IMR-90 (cell line): ENCODE results near the gene IGFBP6. TPM values are rescaled to one million over a fixed set of nuclear protein-coding genes. Genes with fewer than 3 reads are reported as not detected.

Source experiments
- ATAC-seq: fragments of 200-7000 bp; cut with Tn5 transposase; 2 replicates; pipeline ENCODE4 v1.9.1; 2020; ENCODE audit warnings: low read depth, mild to moderate bottlenecking, moderate library complexity
- BruUV-seq: library from RNA; stranded (reverse); fragments of 400-500 nt; replicated peaks from 2 replicates; lab custom pipeline; 2021; lab: Mats Ljungman, UMichigan
- CTCF ChIA-PET: fragments of 300-600 bp; formaldehyde crosslinking; extraction: SDS; loops from one replicate; lab custom pipeline; 2021; ENCODE audit warnings: antibody characterized with exemption; lab: Yijun Ruan, JAX
- POLR2A ChIA-PET: fragments of 300-600 bp; sonication (Branson Sonifier 250); formaldehyde crosslinking; loops from one replicate; lab custom pipeline; 2022; ENCODE audit warnings: antibody characterized with exemption; ENCODE audit not compliant: unreplicated experiment; lab: Charles Lee
- DNase-seq: peaks from one replicate; pipeline ENCODE4 v3.0.0; 2013
- H2AFZ ChIP-seq: replicated peaks from 2 replicates; pipeline ENCODE3; 2013; ENCODE audit warnings: low read length, mild to moderate bottlenecking; ENCODE audit not compliant: poor library complexity
- H2AK5ac ChIP-seq: 2 replicates; pipeline ENCODE4 v1.6.1; 2013; ENCODE audit warnings: low read depth, low read length, inconsistent platforms
- H2AK9ac ChIP-seq: replicated peaks from 2 replicates; pipeline ENCODE3; 2013; ENCODE audit warnings: mild to moderate bottlenecking, low read depth, low read length, moderate library complexity; ENCODE audit not compliant: poor library complexity
- H2BK120ac ChIP-seq: 2 replicates; pipeline ENCODE4 v1.6.1; 2013; ENCODE audit warnings: low read depth, low read length, inconsistent platforms
- H2BK15ac ChIP-seq: 3 replicates; pipeline ENCODE4 v1.6.1; 2013; ENCODE audit warnings: low read depth, low read length, inconsistent platforms
- H2BK20ac ChIP-seq: 2 replicates; pipeline ENCODE4 v1.6.1; 2013; ENCODE audit warnings: low read depth, mild to moderate bottlenecking, inconsistent platforms, low read length, moderate library complexity
- H2BK5ac ChIP-seq: 2 replicates; pipeline ENCODE4 v1.6.1; 2013; ENCODE audit warnings: mild to moderate bottlenecking, low read depth, low read length, inconsistent platforms; ENCODE audit not compliant: poor library complexity, severe bottlenecking
- H3K14ac ChIP-seq: replicated peaks from 2 replicates; pipeline ENCODE4 v1.6.1; 2013; ENCODE audit warnings: low read depth, low read length, inconsistent platforms
- H3K18ac ChIP-seq: 2 replicates; pipeline ENCODE4 v1.6.1; 2013; ENCODE audit warnings: low read depth, low read length, control low read depth
- H3K23ac ChIP-seq: 2 replicates; pipeline ENCODE4 v1.6.1; 2013; ENCODE audit warnings: low read depth, low read length, inconsistent platforms
- H3K27ac ChIP-seq: 2 replicates; pipeline ENCODE4 v1.5.1; 2013; ENCODE audit warnings: mild to moderate bottlenecking, control low read depth, low read length; ENCODE audit not compliant: insufficient read depth
- H3K27me3 ChIP-seq: 2 replicates; pipeline ENCODE4 v1.6.1; 2013; ENCODE audit warnings: low read length; ENCODE audit not compliant: control insufficient read depth, insufficient read depth
- H3K36me3 ChIP-seq: 2 replicates; pipeline ENCODE4 v1.6.1; 2013; ENCODE audit warnings: low read length, mixed read lengths; ENCODE audit not compliant: control insufficient read depth, insufficient read depth
- H3K4ac ChIP-seq: 2 replicates; pipeline ENCODE4 v1.6.1; 2013; ENCODE audit warnings: low read depth, low read length, inconsistent platforms
- H3K4me1 ChIP-seq: 2 replicates; pipeline ENCODE4 v1.6.1; 2013; ENCODE audit warnings: low read length, mixed read lengths; ENCODE audit not compliant: control insufficient read depth, insufficient read depth
- H3K4me2 ChIP-seq: 2 replicates; pipeline ENCODE4 v1.6.1; 2013; ENCODE audit warnings: low read depth, mild to moderate bottlenecking, control low read depth, low read length, moderate library complexity
- H3K4me3 ChIP-seq: 2 replicates; pipeline ENCODE4 v1.5.1; 2013; ENCODE audit warnings: low read depth, mild to moderate bottlenecking, control low read depth, low read length, moderate library complexity; ENCODE audit not compliant: insufficient read depth
- H3K56ac ChIP-seq: 2 replicates; pipeline ENCODE4 v1.6.1; 2013; ENCODE audit warnings: low read length, inconsistent platforms; ENCODE audit not compliant: insufficient read depth; ENCODE audit errors: extremely low read depth
- H3K79me1 ChIP-seq, 2 experiments: 2 replicates each; pipeline ENCODE4 v1.6.1; 2013; ENCODE audit warnings: low read length in 2 of 2, inconsistent platforms in 1 of 2, low read depth in 1 of 2
- H3K9ac ChIP-seq: 2 replicates; pipeline ENCODE4 v1.6.1; 2013; ENCODE audit warnings: low read depth, low read length, control low read depth
- H3K9me1 ChIP-seq: 2 replicates; pipeline ENCODE4 v1.6.1; 2013; ENCODE audit warnings: low read length, inconsistent platforms; ENCODE audit not compliant: insufficient read depth
- H3K9me3 ChIP-seq: 2 replicates; pipeline ENCODE4 v1.6.1; 2013; ENCODE audit warnings: low read length; ENCODE audit not compliant: control insufficient read depth, insufficient read depth
- H4K20me1 ChIP-seq: 2 replicates; pipeline ENCODE4 v1.6.1; 2013; ENCODE audit warnings: low read length, inconsistent platforms; ENCODE audit not compliant: insufficient read depth
- H4K5ac ChIP-seq: 2 replicates; pipeline ENCODE4 v1.6.1; 2013; ENCODE audit warnings: mild to moderate bottlenecking, low read depth, low read length, control low read depth
- H4K8ac ChIP-seq, 2 experiments: 2 replicates each; pipeline ENCODE4 v1.6.1; 2013; ENCODE audit warnings: low read depth in 2 of 2, low read length in 2 of 2, control low read depth in 1 of 2, inconsistent platforms in 1 of 2
- H4K91ac ChIP-seq: 2 replicates; pipeline ENCODE4 v1.6.1; 2013; ENCODE audit warnings: low read depth, low read length, inconsistent platforms; ENCODE audit not compliant: insufficient read depth
- BHLHE40 ChIP-seq: fragments of 150-350 bp; IDR thresholded peaks from 2 replicates; pipeline ENCODE4 v1.6.1; 2016; ENCODE audit warnings: mild to moderate bottlenecking, low read depth, low read length
- WGBS, 2 experiments: methylation state at CpG; one replicate each; pipeline versions ENCODE4 v1.1.5 to v1.1.7; 2013; ENCODE audit warnings: missing lambda C conversion rate in 2 of 2; ENCODE audit not compliant: insufficient read length in 1 of 2; ENCODE audit errors: extremely low coverage in 2 of 2; 5-methylcytosine and 5-hydroxymethylcytosine counted together
- dilution Hi-C: fragments of 300-500 bp; cut with HindIII; formaldehyde crosslinking; loops from one replicate; pipeline ENCODE4 v1.14.3; 2018; ENCODE audit warnings: low sequenced_read_pairs; ENCODE audit not compliant: unreplicated experiment
- in situ Hi-C: fragments of 300-500 bp; cut with MboI; formaldehyde crosslinking; loops from 3 replicates; pipeline ENCODE4 v1.14.3; 2019; ENCODE audit warnings: low sequenced_read_pairs, inconsistent platforms, mixed read lengths
- intact Hi-C: fragments of 100-400 bp; cut with micrococcal nuclease; formaldehyde crosslinking; loops from 2 replicates; pipeline ENCODE4 v1.10.0; 2022
- polyA plus RNA-seq, 3 experiments: library from polyadenylated mRNA; depleted of rRNA; stranded (reverse); fragments of >200 nt; gene quantifications; 2 replicates each; pipeline ENCODE4 v1.2.3, GENCODE V29; 2012; ENCODE audit warnings: low replicate concordance in 1 of 3
- total RNA-seq: library from RNA; depleted of rRNA; stranded (reverse); fragments of >200 nt; gene quantifications from 2 replicates; pipeline ENCODE4 v1.2.3, GENCODE V29; 2012
- TF ChIP-seq, protein P1 (sequence below): fragments of 150-350 bp; IDR thresholded peaks from 2 replicates; pipeline ENCODE4 v1.6.1; 2016; ENCODE audit warnings: low read depth, mild to moderate bottlenecking, low read length, moderate library complexity, borderline replicate concordance

IGFBP6 gene
- total and polyA plus RNA-seq, 2 of the 4 experiments (the other 2 are of a cell fraction), result 124 to 337 TPM

GRCh38 chr12:53070877-53071492 lies 26.5 kb upstream of the IGFBP6 start:
- ChIA-PET POLR2A (interaction anchor here (1.1 kb wide), 1 partner anchor 8 kb away, joined by 3 read pairs; no protein-coding TSS in a partner anchor), CTCF (interaction anchor here (1.2 kb wide), 1 partner anchor 28 kb away, joined by 5 read pairs; no protein-coding TSS in a partner anchor)
- no TSS peak for BruUV-seq
- H3K14ac ChIP-seq, result peak overlapping the region; percentile 78
- no peak overlapping the region for H3K4me2 ChIP-seq
- H2BK120ac ChIP-seq, result peak overlapping the region; percentile 53; the same call in 1 of the 2 replicates
- DNase-seq (no peak), ATAC-seq (peak; percentile 12; the same call in 1 of the 2 replicates)
- no peak overlapping the region for H3K9ac ChIP-seq
- H3K27me3 ChIP-seq, result no peaks in the 10 kb centered on the region
- H3K23ac ChIP-seq, result peak overlapping the region; percentile 15; the same call in 1 of the 2 replicates
- H3K56ac ChIP-seq, result no peak overlapping the region
- H4K91ac ChIP-seq, result peak overlapping the region; percentile 47; the same call in 1 of the 2 replicates
- 83% methylated on average over 1 of the region's 7 CpGs; no CpG with 5 or more reads in 1 of the 2 experiments for WGBS, 2 experiments
- peak overlapping the region; percentile 68 for H3K4ac ChIP-seq
- H2BK20ac ChIP-seq, result 0 out of 2 replicates have a peak overlapping the region, but pooled peaks have one; percentile 18
- no peak overlapping the region; the same call in 1 of the 2 replicates for H3K27ac ChIP-seq
- intact Hi-C loops (no loop called here), in situ Hi-C loops (no loop called here), dilution Hi-C loops (no loop called here)
- H2AK9ac ChIP-seq, result peak overlapping the region; percentile 84
- TF ChIP-seq BHLHE40, result peak; percentile 82
- TF ChIP-seq, protein P1, sequence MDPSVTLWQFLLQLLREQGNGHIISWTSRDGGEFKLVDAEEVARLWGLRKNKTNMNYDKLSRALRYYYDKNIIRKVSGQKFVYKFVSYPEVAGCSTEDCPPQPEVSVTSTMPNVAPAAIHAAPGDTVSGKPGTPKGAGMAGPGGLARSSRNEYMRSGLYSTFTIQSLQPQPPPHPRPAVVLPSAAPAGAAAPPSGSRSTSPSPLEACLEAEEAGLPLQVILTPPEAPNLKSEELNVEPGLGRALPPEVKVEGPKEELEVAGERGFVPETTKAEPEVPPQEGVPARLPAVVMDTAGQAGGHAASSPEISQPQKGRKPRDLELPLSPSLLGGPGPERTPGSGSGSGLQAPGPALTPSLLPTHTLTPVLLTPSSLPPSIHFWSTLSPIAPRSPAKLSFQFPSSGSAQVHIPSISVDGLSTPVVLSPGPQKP, result no peak
- peak overlapping the region; percentile 29 for H2AFZ ChIP-seq
- H4K8ac ChIP-seq, result peak overlapping the region in 1 of 2 experiments; percentile 40; a peak in 1 of 4 replicates
- no peaks in the 10 kb centered on the region for H3K9me3 ChIP-seq
- peak overlapping the region; percentile 83; the same call in 1 of the 2 replicates for H2AK5ac ChIP-seq
- H3K79me1 ChIP-seq, result peaks cover 17 to 63% of the 10 kb centered on the region in 2 experiments; a peak in 3 of 4 replicates
- H4K20me1 ChIP-seq, result no peaks in the 10 kb centered on the region
- H4K5ac ChIP-seq, result no peak overlapping the region; the same call in 1 of the 2 replicates
- no peak overlapping the region for H3K18ac ChIP-seq
- H2BK15ac ChIP-seq, result peak overlapping the region; percentile 49; the same call in 1 of the 3 replicates
- H2BK5ac ChIP-seq, result peak overlapping the region; percentile 34
- peaks cover 15% of the 10 kb centered on the region for H3K9me1 ChIP-seq
- H3K4me1 ChIP-seq, result peaks cover 29% of the 10 kb centered on the region
- no peak overlapping the region for H3K4me3 ChIP-seq
- peaks cover 30% of the 10 kb centered on the region for H3K36me3 ChIP-seq
